Mesothelial cell of epicardium (in vitro differentiated cells): ENCODE results near the gene RBFOX1. TPM values are rescaled to one million over a fixed set of nuclear protein-coding genes. Genes with fewer than 3 reads are reported as not detected.

Experiments used
- DNase-seq, 2 experiments: peaks; one replicate each; pipeline ENCODE4 v3.0.0; 2021; ENCODE audit warnings: low spot score in 2 of 2; ENCODE audit not compliant: unreplicated experiment in 2 of 2
- H3K27ac Mint-ChIP-seq: 2 replicates; pipeline ENCODE4 v1.8.0; 2021; ENCODE audit warnings: mixed read lengths
- H3K27me3 Mint-ChIP-seq: 2 replicates; pipeline ENCODE4 v1.8.0; 2021; ENCODE audit warnings: low read depth, mixed read lengths
- H3K36me3 Mint-ChIP-seq: 2 replicates; pipeline ENCODE4 v1.8.0; 2021; ENCODE audit warnings: mixed read lengths
- H3K4me1 Mint-ChIP-seq: 2 replicates; pipeline ENCODE4 v1.8.0; 2021; ENCODE audit warnings: mixed read lengths
- H3K4me3 Mint-ChIP-seq: 2 replicates; pipeline ENCODE4 v1.8.0; 2021; ENCODE audit warnings: mild to moderate bottlenecking, moderate library complexity, mixed read lengths
- H3K9me3 Mint-ChIP-seq: 2 replicates; pipeline ENCODE4 v1.8.0; 2021; ENCODE audit warnings: mixed read lengths
- CTCF ChIP-seq: fragments of 200-600 bp; sonication (generic); IDR thresholded peaks from one replicate; pipeline ENCODE4 v1.5.0; 2021; ENCODE audit warnings: antibody characterized with exemption; ENCODE audit not compliant: unreplicated experiment
- total RNA-seq: library from RNA; stranded (reverse); gene quantifications from 3 replicates; pipeline ENCODE4 v1.2.1, GENCODE V29; 2021

RBFOX1 gene
- total RNA-seq, 1 donor from 2014 or later, result 0.67 TPM

- H3K36me3 Mint-ChIP-seq, result no peaks in the 10 kb centered on the region
- H3K4me3 Mint-ChIP-seq, result no peak overlapping the region
- DNase-seq, result no peak
- TF ChIP-seq CTCF, result no peak
- H3K27me3 Mint-ChIP-seq, result no peaks in the 10 kb centered on the region
- no peaks in the 10 kb centered on the region for H3K9me3 Mint-ChIP-seq
- no peaks in the 10 kb centered on the region for H3K4me1 Mint-ChIP-seq
- H3K27ac Mint-ChIP-seq, result no peak overlapping the region
These were observed 179.1 kb downstream of the RBFOX1 start for GRCh38 chr16:7511549-7512260.

GRCh38 chr16:7512503-7512902 is 179.9 kb downstream of the RBFOX1 start:
- Mint-ChIP-seq H3K27ac (no peak overlapping the region), H3K36me3 (no peaks in the 10 kb centered on the region), H3K9me3 (no peaks in the 10 kb centered on the region), H3K4me1 (no peaks in the 10 kb centered on the region), H3K27me3 (no peaks in the 10 kb centered on the region), H3K4me3 (no peak overlapping the region)
- no peak for DNase-seq
- TF ChIP-seq CTCF, result no peak

- no peak for DNase-seq
- H3K4me1 Mint-ChIP-seq, result no peaks in the 10 kb centered on the region
- no peaks in the 10 kb centered on the region for H3K27me3 Mint-ChIP-seq
- no peak overlapping the region for H3K4me3 Mint-ChIP-seq
- TF ChIP-seq CTCF, result no peak
- no peak overlapping the region for H3K27ac Mint-ChIP-seq
- H3K9me3 Mint-ChIP-seq, result no peaks in the 10 kb centered on the region
- no peaks in the 10 kb centered on the region for H3K36me3 Mint-ChIP-seq
These were observed 180.8 kb downstream of the RBFOX1 start for GRCh38 chr16:7513429-7513828.

- no peak for DNase-seq
- H3K4me1 Mint-ChIP-seq, result no peaks in the 10 kb centered on the region
- H3K36me3 Mint-ChIP-seq, result no peaks in the 10 kb centered on the region
- H3K9me3 Mint-ChIP-seq, result no peaks in the 10 kb centered on the region
- H3K27me3 Mint-ChIP-seq, result no peaks in the 10 kb centered on the region
- H3K4me3 Mint-ChIP-seq, result no peak overlapping the region
- no peak overlapping the region for H3K27ac Mint-ChIP-seq
- no peak for TF ChIP-seq CTCF
These were observed 182.9 kb downstream of the RBFOX1 start for GRCh38 chr16:7515543-7515942.

- H3K27ac Mint-ChIP-seq, result no peak overlapping the region
- H3K4me1 Mint-ChIP-seq, result no peaks in the 10 kb centered on the region
- TF ChIP-seq CTCF, result no peak
- H3K27me3 Mint-ChIP-seq, result no peaks in the 10 kb centered on the region
- no peaks in the 10 kb centered on the region for H3K36me3 Mint-ChIP-seq
- no peak for DNase-seq
- no peaks in the 10 kb centered on the region for H3K9me3 Mint-ChIP-seq
- H3K4me3 Mint-ChIP-seq, result no peak overlapping the region
These were observed 184.9 kb downstream of the RBFOX1 start for GRCh38 chr16:7517496-7517895.

GRCh38 chr16:7518158-7518557 is 185.5 kb downstream of the RBFOX1 start:
- Mint-ChIP-seq H3K27ac (no peak overlapping the region), H3K4me1 (no peaks in the 10 kb centered on the region), H3K4me3 (no peak overlapping the region), H3K9me3 (no peaks in the 10 kb centered on the region), H3K27me3 (no peaks in the 10 kb centered on the region), H3K36me3 (no peaks in the 10 kb centered on the region)
- no peak for TF ChIP-seq CTCF
- no peak for DNase-seq
